ENCODE measurements around the gene DMRT1. TPM values are rescaled to one million over a fixed set of nuclear protein-coding genes. Genes with fewer than 3 reads are reported as not detected.

DMRT1 gene
- total RNA-seq, 2 donors from 2014 or later: not detected

DNA sequence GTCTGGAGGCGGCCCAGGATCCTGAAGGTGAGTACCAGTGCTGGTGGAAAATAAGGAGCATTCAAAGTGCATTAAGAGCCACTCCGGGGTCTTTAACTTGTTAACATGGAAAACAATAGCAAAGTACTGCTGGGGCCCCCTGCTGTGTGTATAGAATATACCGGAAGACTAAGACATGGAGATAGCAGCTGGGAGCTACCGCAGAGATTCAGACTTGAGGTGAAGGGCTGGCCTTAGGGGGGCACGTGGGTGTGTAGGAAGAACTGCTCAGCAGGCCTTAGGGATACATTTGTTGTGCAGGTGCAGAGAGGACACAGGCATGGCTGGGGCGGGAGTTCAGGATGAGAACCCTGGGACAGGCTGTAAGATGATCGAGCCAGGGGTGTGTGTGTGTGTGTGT, 1.2 kb upstream of the DMRT1 start:
- 11 to 15% methylated on average over 5 to 7 of the region's 7 CpGs for WGBS, 2 experiments (ENCODE audit: insufficient coverage in 1 of 2, insufficient read length in 1 of 2)
- H3K4me1 ChIP-seq (ENCODE audit: control insufficient read depth, insufficient read depth, low read length): no peaks in the 10 kb centered on the region
- peak; percentile 67 for DNase-seq
- peaks cover 18% of the 10 kb centered on the region for H3K4me1 Mint-ChIP-seq
- H3K9ac ChIP-seq (ENCODE audit: extremely low read depth, low read length, poor library complexity, severe bottlenecking): no peak overlapping the region
- H3K4me3 Mint-ChIP-seq: no peak overlapping the region
- H3K27me3 Mint-ChIP-seq (ENCODE audit: insufficient read depth): peaks cover 98% of the 10 kb centered on the region
- TF ChIP-seq, protein P1, sequence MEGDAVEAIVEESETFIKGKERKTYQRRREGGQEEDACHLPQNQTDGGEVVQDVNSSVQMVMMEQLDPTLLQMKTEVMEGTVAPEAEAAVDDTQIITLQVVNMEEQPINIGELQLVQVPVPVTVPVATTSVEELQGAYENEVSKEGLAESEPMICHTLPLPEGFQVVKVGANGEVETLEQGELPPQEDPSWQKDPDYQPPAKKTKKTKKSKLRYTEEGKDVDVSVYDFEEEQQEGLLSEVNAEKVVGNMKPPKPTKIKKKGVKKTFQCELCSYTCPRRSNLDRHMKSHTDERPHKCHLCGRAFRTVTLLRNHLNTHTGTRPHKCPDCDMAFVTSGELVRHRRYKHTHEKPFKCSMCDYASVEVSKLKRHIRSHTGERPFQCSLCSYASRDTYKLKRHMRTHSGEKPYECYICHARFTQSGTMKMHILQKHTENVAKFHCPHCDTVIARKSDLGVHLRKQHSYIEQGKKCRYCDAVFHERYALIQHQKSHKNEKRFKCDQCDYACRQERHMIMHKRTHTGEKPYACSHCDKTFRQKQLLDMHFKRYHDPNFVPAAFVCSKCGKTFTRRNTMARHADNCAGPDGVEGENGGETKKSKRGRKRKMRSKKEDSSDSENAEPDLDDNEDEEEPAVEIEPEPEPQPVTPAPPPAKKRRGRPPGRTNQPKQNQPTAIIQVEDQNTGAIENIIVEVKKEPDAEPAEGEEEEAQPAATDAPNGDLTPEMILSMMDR (conservative IDR thresholded peaks at IDR 0.05): no peak
- H3K36me3 Mint-ChIP-seq (ENCODE audit: low read depth): no peaks in the 10 kb centered on the region
- no peaks in the 10 kb centered on the region for H3K36me3 ChIP-seq (ENCODE audit: control insufficient read depth, insufficient read depth, low read length)
- no peak overlapping the region for H3K27ac ChIP-seq (ENCODE audit: low read depth, low read length)
- no peak overlapping the region for H3K4me3 ChIP-seq (ENCODE audit: low read length)
- peaks cover 2% of the 10 kb centered on the region for H3K9me3 Mint-ChIP-seq
- no peak overlapping the region for H3K27ac Mint-ChIP-seq
- H3K27me3 ChIP-seq (ENCODE audit: control insufficient read depth, insufficient read depth, low read length, poor library complexity, severe bottlenecking): peaks cover 79% of the 10 kb centered on the region
- H3K9me3 ChIP-seq (ENCODE audit: control insufficient read depth, low read length): no peaks in the 10 kb centered on the region

- peak; percentile 74 for DNase-seq
- no peaks in the 10 kb centered on the region for H3K36me3 ChIP-seq (ENCODE audit: control insufficient read depth, insufficient read depth, low read length)
- WGBS, 2 experiments (ENCODE audit: insufficient coverage in 1 of 2, insufficient read length in 1 of 2): 1 to 2% methylated on average over 31 to 61 of the region's 61 CpGs
- no peak overlapping the region for H3K27ac ChIP-seq (ENCODE audit: low read depth, low read length)
- H3K4me1 ChIP-seq (ENCODE audit: control insufficient read depth, insufficient read depth, low read length): peaks cover 7% of the 10 kb centered on the region
- Mint-ChIP-seq H3K4me3 (peak overlapping the region; percentile 42), H3K9me3 (peaks cover 2% of the 10 kb centered on the region), H3K27ac (no peak overlapping the region), H3K27me3 (ENCODE audit: insufficient read depth) (peaks cover 99% of the 10 kb centered on the region), H3K4me1 (peaks cover 18% of the 10 kb centered on the region), H3K36me3 (ENCODE audit: low read depth) (no peaks in the 10 kb centered on the region)
- TF ChIP-seq, protein P1 (conservative IDR thresholded peaks at IDR 0.05): no peak
- H3K27me3 ChIP-seq (ENCODE audit: control insufficient read depth, insufficient read depth, low read length, poor library complexity, severe bottlenecking): peaks cover 93% of the 10 kb centered on the region
- no peaks in the 10 kb centered on the region for H3K9me3 ChIP-seq (ENCODE audit: control insufficient read depth, low read length)
- peak overlapping the region; percentile 52 for H3K4me3 ChIP-seq (ENCODE audit: low read length)
- H3K9ac ChIP-seq (ENCODE audit: extremely low read depth, low read length, poor library complexity, severe bottlenecking): no peak overlapping the region
These were observed 1.3 kb downstream of the DMRT1 start for GRCh38 chr9:842635-843426.

- H3K9me3 ChIP-seq (ENCODE audit: control insufficient read depth, low read length): no peaks in the 10 kb centered on the region
- no peak overlapping the region for H3K9ac ChIP-seq (ENCODE audit: extremely low read depth, low read length, poor library complexity, severe bottlenecking)
- H3K4me1 Mint-ChIP-seq: peaks cover 18% of the 10 kb centered on the region
- H3K4me3 ChIP-seq (ENCODE audit: low read length): peak overlapping the region; percentile 52
- H3K36me3 Mint-ChIP-seq (ENCODE audit: low read depth): no peaks in the 10 kb centered on the region
- peak overlapping the region; percentile 42 for H3K4me3 Mint-ChIP-seq
- peaks cover 96% of the 10 kb centered on the region for H3K27me3 ChIP-seq (ENCODE audit: control insufficient read depth, insufficient read depth, low read length, poor library complexity, severe bottlenecking)
- no peak for DNase-seq
- peaks cover 98% of the 10 kb centered on the region for H3K27me3 Mint-ChIP-seq (ENCODE audit: insufficient read depth)
- H3K27ac Mint-ChIP-seq: no peak overlapping the region
- H3K4me1 ChIP-seq (ENCODE audit: control insufficient read depth, insufficient read depth, low read length): peaks cover 7% of the 10 kb centered on the region
- no peaks in the 10 kb centered on the region for H3K36me3 ChIP-seq (ENCODE audit: control insufficient read depth, insufficient read depth, low read length)
- TF ChIP-seq, protein P1 (conservative IDR thresholded peaks at IDR 0.05): no peak
- no peak overlapping the region for H3K27ac ChIP-seq (ENCODE audit: low read depth, low read length)
- no peaks in the 10 kb centered on the region for H3K9me3 Mint-ChIP-seq
- 5 to 8% methylated on average over 6 to 11 of the region's 12 CpGs for WGBS, 2 experiments (ENCODE audit: insufficient coverage in 1 of 2, insufficient read length in 1 of 2)
These were observed 1.9 kb downstream of the DMRT1 start for GRCh38 chr9:843427-843785.

Data from endodermal cell (in vitro differentiated cells).